Loucy (cell line): ENCODE data around the gene CISD2.
"Not testable (repeated sequence)": the region's sequence is repeated elsewhere in the genome, so short reads cannot be mapped to it uniquely, and the experiment has no call there.

Experiments
- H2AFZ ChIP-seq: fragments of 200-600 bp; sonication (generic); 2 replicates; pipeline ENCODE4 v1.6.0; 2016; ENCODE audit warnings: antibody characterized with exemption, mild to moderate bottlenecking, low read length, moderate library complexity
- H3F3A ChIP-seq: fragments of 200-600 bp; 2 replicates; pipeline ENCODE4 v1.6.0; 2016; ENCODE audit warnings: antibody characterized with exemption, low read depth, mild to moderate bottlenecking
- H3K27me3 ChIP-seq: fragments of 200-600 bp; sonication (generic); 2 replicates; pipeline ENCODE4 v1.6.1; 2014; ENCODE audit warnings: low read length, mild to moderate bottlenecking; ENCODE audit not compliant: insufficient read depth, poor library complexity, severe bottlenecking
- H3K36me3 ChIP-seq: fragments of 200-600 bp; sonication (generic); 2 replicates; pipeline ENCODE4 v1.6.1; 2016; ENCODE audit warnings: low read length; ENCODE audit not compliant: insufficient read depth
- H3K4me1 ChIP-seq: fragments of 200-600 bp; sonication (generic); 2 replicates; pipeline ENCODE4 v1.5.1; 2014; ENCODE audit warnings: low read length, mild to moderate bottlenecking; ENCODE audit not compliant: insufficient read depth, poor library complexity, severe bottlenecking
- H3K4me2 ChIP-seq: fragments of 200-600 bp; sonication (generic); 2 replicates; pipeline ENCODE4 v1.6.0; 2014; ENCODE audit warnings: antibody characterized with exemption, low read length, low read depth, mild to moderate bottlenecking; ENCODE audit not compliant: poor library complexity, severe bottlenecking
- H3K4me3 ChIP-seq: fragments of 200-600 bp; sonication (generic); 2 replicates; pipeline ENCODE4 v1.5.1; 2014; ENCODE audit warnings: low read length, mild to moderate bottlenecking, mixed read lengths; ENCODE audit not compliant: poor library complexity, severe bottlenecking
- H3K79me2 ChIP-seq: fragments of 200-600 bp; sonication (generic); 2 replicates; pipeline ENCODE4 v1.6.1; 2014; ENCODE audit warnings: low read length; ENCODE audit not compliant: insufficient read depth
- H3K9ac ChIP-seq: fragments of 200-600 bp; sonication (generic); 2 replicates; pipeline ENCODE4 v1.6.0; 2014; ENCODE audit warnings: mild to moderate bottlenecking, low read depth, low read length, moderate library complexity; ENCODE audit not compliant: poor library complexity, severe bottlenecking
- H3K9me2 ChIP-seq: fragments of 200-600 bp; sonication (generic); replicated peaks from 2 replicates; pipeline ENCODE4 v1.6.1; 2016; ENCODE audit warnings: low read depth, low read length, mixed read lengths
- H3K9me3 ChIP-seq: fragments of 200-600 bp; sonication (generic); 2 replicates; pipeline ENCODE4 v1.6.1; 2014; ENCODE audit warnings: mild to moderate bottlenecking, antibody characterized with exemption, low read length, low read depth; ENCODE audit not compliant: insufficient read depth
- H4K20me1 ChIP-seq: fragments of 200-600 bp; sonication (generic); 2 replicates; pipeline ENCODE4 v1.6.0; 2014; ENCODE audit warnings: antibody characterized with exemption, low read length, mild to moderate bottlenecking; ENCODE audit not compliant: insufficient read depth, poor library complexity, severe bottlenecking
- CTCF ChIP-seq: fragments of 200-600 bp; sonication (generic); conservative IDR thresholded peaks from 2 replicates; pipeline ENCODE4 v1.5.1; 2014; ENCODE audit warnings: mild to moderate bottlenecking, antibody characterized with exemption, low read length
- EZH2phosphoT487 ChIP-seq: fragments of 200-600 bp; IDR thresholded peaks from 2 replicates; pipeline ENCODE4 v1.6.1; 2018; ENCODE audit warnings: antibody characterized with exemption, mild to moderate bottlenecking, moderate library complexity, borderline replicate concordance

The CISD2 gene

GRCh38 chr4:102897610-102898009 lies 28.8 kb downstream of the CISD2 start:
- H4K20me1 ChIP-seq, H3K4me2 ChIP-seq, H3K9me2 ChIP-seq, H3K9ac ChIP-seq, H3K9me3 ChIP-seq, H2AFZ ChIP-seq, H3K79me2 ChIP-seq, H3K4me1 ChIP-seq, H3K27me3 ChIP-seq, H3K36me3 ChIP-seq, H3K4me3 ChIP-seq, H3F3A ChIP-seq: not testable (repeated sequence)

GRCh38 chr4:102901804-102902203 lies 33.0 kb downstream of the CISD2 start:
- Histone ChIP-seq H2AFZ (no peak overlapping the region), H3K4me1 (no peaks in the 10 kb centered on the region), H3F3A (no peaks in the 10 kb centered on the region), H3K9me2 (no peaks in the 10 kb centered on the region), H3K36me3 (no peaks in the 10 kb centered on the region), H3K9me3 (no peaks in the 10 kb centered on the region), H4K20me1 (no peaks in the 10 kb centered on the region), H3K4me2 (no peak overlapping the region), H3K79me2 (no peaks in the 10 kb centered on the region), H3K4me3 (no peak overlapping the region), H3K9ac (no peak overlapping the region), H3K27me3 (no peaks in the 10 kb centered on the region)
- TF ChIP-seq EZH2phosphoT487 = no peak
- no peak for TF ChIP-seq CTCF

GRCh38 chr4:102918859-102919258 lies 50.1 kb downstream of the CISD2 start:
- no peaks in the 10 kb centered on the region for H4K20me1 ChIP-seq
- H3K4me2 ChIP-seq = no peak overlapping the region
- no peak overlapping the region for H3K9ac ChIP-seq
- no peaks in the 10 kb centered on the region for H3K36me3 ChIP-seq
- H3K4me3 ChIP-seq = no peak overlapping the region
- no peaks in the 10 kb centered on the region for H3K27me3 ChIP-seq
- no peaks in the 10 kb centered on the region for H3F3A ChIP-seq
- no peaks in the 10 kb centered on the region for H3K79me2 ChIP-seq
- no peak overlapping the region for H2AFZ ChIP-seq
- no peak for TF ChIP-seq CTCF
- TF ChIP-seq EZH2phosphoT487 = no peak
- no peaks in the 10 kb centered on the region for H3K9me3 ChIP-seq
- no peaks in the 10 kb centered on the region for H3K9me2 ChIP-seq
- no peaks in the 10 kb centered on the region for H3K4me1 ChIP-seq

GRCh38 chr4:102919697-102920096 lies 50.9 kb downstream of the CISD2 start:
- not testable (repeated sequence) for H3K4me1 ChIP-seq, H3K4me3 ChIP-seq, H3K9me2 ChIP-seq, H3K9ac ChIP-seq, H4K20me1 ChIP-seq, H3K9me3 ChIP-seq, H3K36me3 ChIP-seq, H2AFZ ChIP-seq, H3K27me3 ChIP-seq, H3F3A ChIP-seq, H3K79me2 ChIP-seq, H3K4me2 ChIP-seq
